Keratinocyte (primary cell): ENCODE results near the gene RAB11FIP2. TPM values are rescaled to one million over a fixed set of nuclear protein-coding genes. Genes with fewer than 3 reads are reported as not detected.

Source experiments
- DNase-seq: peaks from one replicate; pipeline ENCODE4 v3.0.0-alpha.2; 2011; ENCODE audit warnings: low read depth, missing footprints, low spot score
- FAIRE-seq: peaks from 2 replicates; lab custom pipeline; 2011; peaks lifted over from hg19 to GRCh38; lab: Jason Lieb, UNC
- H2AFZ ChIP-seq: 2 replicates; pipeline ENCODE4 v1.6.0; 2012; ENCODE audit warnings: low read length, control low read depth, inconsistent platforms; ENCODE audit not compliant: control insufficient read depth
- H3K27ac ChIP-seq: 2 replicates; pipeline ENCODE4 v1.5.1; 2011; ENCODE audit warnings: low read length; ENCODE audit not compliant: control insufficient read depth, insufficient read depth
- H3K27me3 ChIP-seq: 3 replicates; pipeline ENCODE4 v1.6.0; 2011; ENCODE audit warnings: low read length; ENCODE audit not compliant: control insufficient read depth, insufficient read depth; ENCODE audit errors: extremely low read depth
- H3K36me3 ChIP-seq, 2 experiments: 2 replicates in 1 of 2; 3 replicates in 1 of 2; pipeline ENCODE4 v1.5.1; 2011; ENCODE audit warnings: low read length in 2 of 2, mild to moderate bottlenecking in 1 of 2; ENCODE audit not compliant: control insufficient read depth in 2 of 2, insufficient read depth in 2 of 2; ENCODE audit errors: extremely low read depth in 1 of 2
- H3K4me1 ChIP-seq: 3 replicates; pipeline ENCODE4 v1.5.1; 2011; ENCODE audit warnings: low read length; ENCODE audit not compliant: control insufficient read depth, insufficient read depth; ENCODE audit errors: extremely low read depth
- H3K4me2 ChIP-seq: 3 replicates; pipeline ENCODE4 v1.6.0; 2011; ENCODE audit warnings: low read depth, low read length; ENCODE audit not compliant: control insufficient read depth, insufficient read depth; ENCODE audit errors: extremely low read depth
- H3K4me3 ChIP-seq, 3 experiments: fragments of 200-600 bp in 1 of 3; sonication (generic) in 1 of 3; 2 replicates in 2 of 3; 3 replicates in 1 of 3; pipeline ENCODE4 v1.5.1; 2011 to 2016; ENCODE audit warnings: low read length in 3 of 3, mild to moderate bottlenecking in 3 of 3, control low read depth in 2 of 3, inconsistent platforms in 1 of 3, low read depth in 1 of 3, mixed read lengths in 1 of 3, mixed run types in 1 of 3, moderate library complexity in 1 of 3; ENCODE audit not compliant: control insufficient read depth in 2 of 3, insufficient read depth in 2 of 3; ENCODE audit errors: extremely low read depth in 1 of 3
- H3K79me2 ChIP-seq: 2 replicates; pipeline ENCODE4 v1.6.0; 2012; ENCODE audit warnings: low read length; ENCODE audit not compliant: control insufficient read depth, insufficient read depth
- H3K9ac ChIP-seq: 3 replicates; pipeline ENCODE4 v1.6.0; 2011; ENCODE audit warnings: low read length; ENCODE audit not compliant: control insufficient read depth, insufficient read depth; ENCODE audit errors: extremely low read depth
- H3K9me1 ChIP-seq: 3 replicates; pipeline ENCODE4 v1.6.0; 2011; ENCODE audit warnings: low read length; ENCODE audit not compliant: control insufficient read depth, insufficient read depth; ENCODE audit errors: extremely low read depth
- H3K9me3 ChIP-seq: 2 replicates; pipeline ENCODE4 v1.5.1; 2012; ENCODE audit warnings: low read depth, low read length; ENCODE audit not compliant: control insufficient read depth
- H4K20me1 ChIP-seq: 3 replicates; pipeline ENCODE4 v1.6.0; 2011; ENCODE audit warnings: low read length; ENCODE audit not compliant: control insufficient read depth, insufficient read depth; ENCODE audit errors: extremely low read depth
- EZH2 ChIP-seq: IDR thresholded peaks from one replicate; pipeline ENCODE4 v1.6.1; 2012; ENCODE audit warnings: inconsistent platforms, mild to moderate bottlenecking, low read length, moderate library complexity
- dilution Hi-C: fragments of 300-500 bp; cut with MboI; formaldehyde crosslinking; loops from one replicate; pipeline ENCODE4 v1.7.0; 2020; ENCODE audit warnings: low sequenced_read_pairs; ENCODE audit not compliant: extremely low pct_ligation_motif_present
- polyA plus RNA-seq, 5 experiments: library from polyadenylated mRNA; depleted of rRNA in 3 of 5; stranded (reverse) in 3 of 5; stranded (forward) in 1 of 5; unstranded in 1 of 5; fragments of >200 nt; gene quantifications; 1 replicate in 1 of 5; 2 replicates in 3 of 5; 3 replicates in 1 of 5; pipeline versions ENCODE4 v1.2.1 to v1.2.3, GENCODE V29; 2011 to 2012; ENCODE audit warnings: missing spikeins in 2 of 5, low read depth in 1 of 5, low replicate concordance in 1 of 5
- TF ChIP-seq, protein P1 (sequence below), 3 experiments: IDR thresholded peaks in 1 of 3; conservative IDR thresholded peaks in 1 of 3; optimal IDR thresholded peaks in 1 of 3; 2 replicates in 2 of 3; 3 replicates in 1 of 3; pipeline versions ENCODE3 to v1.5.1; 2011; ENCODE audit warnings: low read length in 3 of 3, mild to moderate bottlenecking in 3 of 3, moderate library complexity in 2 of 3, control low read depth in 1 of 3, inconsistent platforms in 1 of 3; ENCODE audit not compliant: insufficient read depth in 2 of 3; ENCODE audit errors: extremely low read depth in 1 of 3

RAB11FIP2 gene
- polyA plus RNA-seq, 1 donor (not counting 4 experiments of a cell fraction or from before 2014, with no cell fraction given): 6.1 TPM

DNA sequence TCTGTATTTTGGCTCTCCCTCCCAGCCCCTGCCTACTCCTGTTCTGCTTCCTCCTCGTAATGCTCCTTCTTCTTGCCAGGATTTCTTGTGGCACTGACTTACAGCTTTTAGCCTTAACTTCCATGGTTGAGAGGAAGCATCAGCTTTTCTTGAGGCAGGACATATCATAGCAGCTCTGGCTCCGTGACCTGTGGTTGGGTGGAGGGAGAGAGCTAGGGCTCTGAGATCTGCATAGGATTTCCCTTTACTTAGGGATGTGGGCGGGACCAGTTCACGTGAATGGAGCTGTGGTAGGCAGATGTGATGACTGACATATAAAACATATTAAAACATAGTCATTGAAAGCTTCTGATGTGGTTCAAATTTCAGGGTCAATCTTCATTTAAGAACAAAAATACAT is 10.6 kb upstream of the RAB11FIP2 start:
- Histone ChIP-seq H3K9ac (no peak overlapping the region), H3K4me2 (no peak overlapping the region), H3K36me3 (no peaks in the 10 kb centered on the region), H3K79me2 (no peaks in the 10 kb centered on the region), H3K4me3 (no peak overlapping the region), H3K9me1 (no peaks in the 10 kb centered on the region), H3K27ac (no peak overlapping the region), H2AFZ (no peak overlapping the region), H3K9me3 (no peaks in the 10 kb centered on the region), H3K27me3 (no peaks in the 10 kb centered on the region), H4K20me1 (no peaks in the 10 kb centered on the region), H3K4me1 (peaks cover 4% of the 10 kb centered on the region)
- TF ChIP-seq EZH2: no peak
- TF ChIP-seq, protein P1, sequence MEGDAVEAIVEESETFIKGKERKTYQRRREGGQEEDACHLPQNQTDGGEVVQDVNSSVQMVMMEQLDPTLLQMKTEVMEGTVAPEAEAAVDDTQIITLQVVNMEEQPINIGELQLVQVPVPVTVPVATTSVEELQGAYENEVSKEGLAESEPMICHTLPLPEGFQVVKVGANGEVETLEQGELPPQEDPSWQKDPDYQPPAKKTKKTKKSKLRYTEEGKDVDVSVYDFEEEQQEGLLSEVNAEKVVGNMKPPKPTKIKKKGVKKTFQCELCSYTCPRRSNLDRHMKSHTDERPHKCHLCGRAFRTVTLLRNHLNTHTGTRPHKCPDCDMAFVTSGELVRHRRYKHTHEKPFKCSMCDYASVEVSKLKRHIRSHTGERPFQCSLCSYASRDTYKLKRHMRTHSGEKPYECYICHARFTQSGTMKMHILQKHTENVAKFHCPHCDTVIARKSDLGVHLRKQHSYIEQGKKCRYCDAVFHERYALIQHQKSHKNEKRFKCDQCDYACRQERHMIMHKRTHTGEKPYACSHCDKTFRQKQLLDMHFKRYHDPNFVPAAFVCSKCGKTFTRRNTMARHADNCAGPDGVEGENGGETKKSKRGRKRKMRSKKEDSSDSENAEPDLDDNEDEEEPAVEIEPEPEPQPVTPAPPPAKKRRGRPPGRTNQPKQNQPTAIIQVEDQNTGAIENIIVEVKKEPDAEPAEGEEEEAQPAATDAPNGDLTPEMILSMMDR (optimal IDR thresholded peaks at IDR 0.05 in 1 of 3, IDR thresholded peaks at IDR 0.05 in 1 of 3, conservative IDR thresholded peaks at IDR 0.05 in 1 of 3; ENCODE audit: extremely low read depth in 1 of 3, insufficient read depth in 2 of 3, low read length in 3 of 3): no peak
- DNase-seq (no peak), FAIRE-seq (no peak)
- dilution Hi-C loops: no loop called here

DNA sequence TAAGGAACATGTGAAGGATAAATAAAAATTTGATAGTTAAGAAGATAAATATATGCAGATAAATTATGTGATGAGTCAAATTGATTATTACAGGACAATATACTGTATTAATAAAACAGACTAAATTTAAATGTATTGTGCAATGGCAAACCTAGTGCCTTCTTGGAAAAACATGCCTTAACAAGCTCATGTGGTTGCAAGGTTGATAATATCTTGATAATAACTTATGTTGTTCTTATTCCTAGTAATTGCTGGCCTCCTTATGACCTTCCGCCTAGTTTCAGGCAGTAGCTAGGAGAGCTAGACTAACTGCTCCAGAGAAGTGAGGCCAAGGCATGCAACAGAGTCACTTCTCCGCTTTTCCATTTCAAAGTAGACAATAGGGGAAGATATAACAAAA is 7.6 kb upstream of the RAB11FIP2 start:
- Histone ChIP-seq H3K36me3 (no peaks in the 10 kb centered on the region), H2AFZ (no peak overlapping the region), H4K20me1 (no peaks in the 10 kb centered on the region), H3K4me2 (no peak overlapping the region), H3K4me1 (peaks cover 4% of the 10 kb centered on the region), H3K4me3 (no peak overlapping the region), H3K27ac (no peak overlapping the region), H3K27me3 (no peaks in the 10 kb centered on the region), H3K79me2 (no peaks in the 10 kb centered on the region), H3K9me1 (no peaks in the 10 kb centered on the region), H3K9me3 (no peaks in the 10 kb centered on the region), H3K9ac (no peak overlapping the region)
- TF ChIP-seq, protein P1 (optimal IDR thresholded peaks at IDR 0.05 in 1 of 3, IDR thresholded peaks at IDR 0.05 in 1 of 3, conservative IDR thresholded peaks at IDR 0.05 in 1 of 3; ENCODE audit: extremely low read depth in 1 of 3, insufficient read depth in 2 of 3, low read length in 3 of 3): no peak
- TF ChIP-seq EZH2: no peak
- FAIRE-seq (no peak), DNase-seq (no peak)
- dilution Hi-C loops: no loop called here
